Glomerular visceral epithelial cell (primary cell): ENCODE results near the gene GOLT1B.

Experiments
- DNase-seq: peaks from one replicate; pipeline ENCODE4 v3.0.0-alpha.2; 2016; ENCODE audit errors: extremely low spot score

Gene GOLT1B

GRCh38 chr12:21523148-21523547 is 21.6 kb downstream of the GOLT1B start:
- DNase-seq = no peak

DNA sequence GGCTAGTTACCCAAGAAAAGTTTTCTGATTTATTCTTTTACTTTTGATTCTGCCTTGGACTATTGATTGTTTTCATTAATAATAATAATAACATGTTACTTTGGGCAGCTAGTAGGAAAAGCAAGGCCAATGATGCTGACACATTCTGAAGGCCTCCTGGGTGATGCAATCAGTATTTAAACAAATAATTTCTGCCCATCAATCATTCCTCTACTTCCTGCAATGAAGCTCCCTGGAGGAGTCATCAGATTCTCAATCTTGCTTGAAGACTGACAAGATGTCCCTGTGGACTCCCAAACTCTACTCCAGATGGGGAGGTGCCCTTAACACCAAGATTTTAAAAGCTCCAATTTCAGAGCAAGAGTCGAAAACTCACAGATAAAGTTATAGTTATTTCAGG is 24.5 kb downstream of the GOLT1B start, which contains the start of gene SPX:
Gene SPX (plus strand): TSS at position 244 of the 400 bp plus-strand sequence. CDS start 177 bp downstream, outside the sequence.
- no peak for DNase-seq

- no peak for DNase-seq
These were observed 25.2 kb downstream of the GOLT1B start for GRCh38 chr12:21526721-21527345.

DNA sequence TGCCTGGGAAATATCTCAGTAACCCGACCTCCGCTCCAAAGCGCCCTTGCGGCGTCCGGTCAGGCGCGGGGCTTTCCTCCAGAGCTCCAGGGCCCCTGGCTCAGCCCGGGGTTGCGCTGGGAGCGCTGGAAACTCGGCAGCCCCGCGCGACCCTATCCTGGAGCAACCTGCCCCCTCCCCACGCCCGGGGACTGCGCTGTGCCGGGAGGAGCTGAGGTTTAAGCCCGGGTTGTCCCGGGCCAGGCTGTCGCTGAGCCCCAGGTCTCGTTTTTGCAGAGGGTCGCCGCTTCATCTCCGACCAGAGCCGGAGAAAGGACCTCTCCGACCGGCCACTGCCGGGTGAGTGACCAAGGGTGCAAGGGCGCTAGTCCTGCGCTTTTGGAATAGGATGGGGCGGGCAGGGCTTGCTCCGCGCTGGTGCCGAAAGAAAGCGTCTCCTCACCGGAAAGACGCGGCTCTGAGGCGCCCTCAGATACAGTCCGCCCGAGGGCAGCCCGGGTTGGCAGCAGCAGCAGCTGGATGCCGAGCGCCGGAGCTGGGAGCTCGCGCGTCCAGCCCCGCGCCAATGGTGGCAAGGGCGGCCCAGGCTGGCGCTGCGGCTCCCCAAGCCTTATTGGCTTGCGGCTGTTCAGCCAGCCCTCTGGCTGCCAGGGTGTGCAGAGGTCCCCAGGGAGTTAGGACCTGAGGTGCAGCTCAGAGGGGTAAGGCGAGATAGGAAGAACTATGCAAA is 26.0 kb downstream of the GOLT1B start:
- DNase-seq = peak; percentile 74

- peak; percentile 68 for DNase-seq
These were observed 27.4 kb downstream of the GOLT1B start for GRCh38 chr12:21528953-21529352.

DNA sequence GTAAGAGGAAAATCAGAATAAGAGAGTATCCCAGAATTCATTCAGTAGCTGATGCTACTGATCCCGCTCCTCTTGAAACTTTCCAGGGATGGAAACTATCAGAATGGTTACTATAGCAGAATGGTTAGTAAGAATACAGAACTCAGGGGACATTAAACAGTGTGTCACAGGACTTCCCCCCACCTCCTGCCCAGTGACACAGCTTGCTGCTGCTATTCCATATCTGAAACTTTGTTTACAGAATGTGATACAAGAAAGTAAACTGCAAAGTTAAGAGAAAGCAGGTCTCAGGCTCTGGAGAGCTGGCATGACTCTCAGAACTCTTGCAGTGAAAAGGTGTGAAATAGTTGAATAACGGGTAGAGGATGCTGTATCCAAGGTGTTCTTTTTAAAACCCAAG is 27.9 kb downstream of the GOLT1B start:
- DNase-seq = no peak

DNA sequence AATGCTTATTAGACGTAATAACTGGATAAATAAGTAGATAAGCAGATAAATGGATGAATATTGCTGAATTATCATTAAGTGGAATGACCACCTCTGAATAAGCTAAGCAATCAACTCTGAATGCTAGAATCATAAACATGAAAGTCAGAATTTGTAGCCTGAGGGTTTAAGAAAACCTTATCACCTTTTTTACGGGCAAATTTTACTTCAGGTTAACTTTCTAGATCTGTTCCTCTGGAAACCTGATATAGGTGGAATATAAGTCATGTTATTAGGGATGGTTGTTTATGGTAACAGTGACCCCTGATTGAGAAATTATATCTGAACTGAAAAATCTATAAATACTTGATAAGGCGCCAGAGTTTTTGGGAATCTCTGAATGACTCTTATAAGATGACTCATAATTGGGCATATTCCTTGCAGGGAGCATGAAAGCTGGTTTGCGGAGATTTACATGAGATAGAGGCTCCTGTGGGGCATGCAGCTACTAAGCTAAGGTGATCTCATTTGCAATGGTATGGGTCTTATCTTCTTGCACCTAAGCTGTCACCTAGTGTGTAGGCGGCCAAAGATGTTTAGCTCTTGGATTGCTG is 36.6 kb downstream of the GOLT1B start:
- DNase-seq = no peak

GRCh38 chr12:21539797-21540196 is 38.2 kb downstream of the GOLT1B start:
- no peak for DNase-seq

DNA sequence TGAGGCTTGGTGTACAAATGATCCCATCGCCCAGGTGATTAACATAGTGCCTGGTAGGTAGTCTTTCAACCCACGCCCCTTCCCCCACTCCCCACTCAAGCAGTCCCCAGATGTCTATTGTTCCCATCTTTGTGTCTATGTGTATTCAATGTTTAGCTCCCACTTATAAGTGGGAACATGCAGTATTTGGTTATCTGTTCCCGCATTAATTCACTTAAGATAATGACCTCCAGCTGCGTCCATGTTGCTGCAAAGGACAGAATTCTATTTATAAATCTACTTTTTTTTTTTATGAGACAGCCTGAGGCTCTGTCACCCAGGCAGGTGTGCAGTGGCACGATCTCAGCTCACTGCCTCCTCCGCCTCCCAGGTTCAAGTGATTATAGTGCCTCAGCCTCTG is 40.2 kb downstream of the GOLT1B start:
- DNase-seq = no peak

GRCh38 chr12:21542403-21542802 is 40.8 kb downstream of the GOLT1B start:
- DNase-seq = no peak

DNA sequence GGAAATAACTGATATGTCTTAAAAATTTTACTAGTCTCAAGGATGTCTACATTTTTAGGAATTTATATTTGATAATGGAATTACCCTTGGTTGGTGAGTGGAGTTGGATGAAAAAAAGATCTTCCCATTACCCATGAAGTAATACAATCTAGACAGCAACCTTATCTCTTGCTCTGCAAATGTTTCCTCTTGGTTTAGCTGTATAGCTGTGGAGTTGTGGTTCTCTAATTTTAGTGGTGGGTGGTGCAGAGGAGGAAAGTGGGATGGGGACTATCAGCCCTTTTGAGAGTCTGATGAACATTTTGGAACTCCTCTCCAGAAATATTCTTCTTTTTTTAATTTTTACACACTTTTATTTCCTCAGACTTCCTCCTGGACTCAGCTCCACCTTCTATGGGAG is 41.6 kb downstream of the GOLT1B start:
- DNase-seq = no peak

DNA sequence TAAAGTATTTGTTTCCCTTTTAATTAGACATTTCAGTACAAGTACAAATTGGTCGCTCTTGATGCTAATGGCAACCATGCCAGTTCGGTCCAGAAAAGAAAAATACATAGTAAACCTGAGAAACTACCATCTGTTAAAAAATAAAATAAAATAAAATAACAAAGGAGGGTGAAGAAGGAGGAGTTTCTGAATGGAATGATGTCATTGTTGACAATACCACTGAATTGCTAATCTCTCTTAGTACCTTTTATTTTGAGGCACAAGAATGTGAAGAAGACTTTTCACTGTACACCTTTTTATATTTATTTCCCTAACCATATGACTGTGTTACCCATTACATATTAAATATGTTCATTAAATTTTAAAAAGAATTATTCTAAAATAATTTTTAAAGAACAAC is 44.0 kb downstream of the GOLT1B start:
- no peak for DNase-seq

GRCh38 chr12:21546716-21547115 is 45.1 kb downstream of the GOLT1B start:
- DNase-seq = peak; percentile 15

GRCh38 chr12:21547437-21547836 is 45.8 kb downstream of the GOLT1B start:
- no peak for DNase-seq

DNA sequence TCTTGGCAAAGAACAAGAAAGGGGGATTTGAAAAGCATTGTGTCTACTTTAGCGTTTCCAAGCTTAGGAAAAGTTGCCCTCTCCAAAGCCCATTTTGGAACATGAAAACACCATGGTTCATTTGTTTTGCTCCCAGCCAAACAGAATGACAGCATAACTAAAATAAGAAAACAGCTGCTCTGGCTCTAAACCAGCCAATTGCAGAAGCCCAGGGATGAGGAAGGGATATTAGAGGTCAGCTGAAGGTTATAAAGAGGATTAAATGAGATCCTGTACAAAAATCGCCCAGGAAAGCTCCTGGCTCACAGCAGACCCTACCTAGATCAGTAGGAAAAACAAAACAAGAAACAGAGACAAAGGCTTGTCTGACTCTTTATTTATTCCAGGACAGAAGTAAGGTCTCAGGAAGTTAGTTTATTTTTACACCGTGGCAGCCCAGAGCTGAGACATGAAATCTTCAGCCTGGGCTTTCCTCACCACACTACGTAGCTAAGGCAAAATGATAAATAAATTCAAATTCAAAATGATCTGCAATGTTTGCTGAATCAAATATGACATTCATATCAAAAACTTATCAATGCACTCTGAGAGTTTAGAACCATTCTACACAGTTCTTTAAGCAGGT is 50.4 kb downstream of the GOLT1B start:
- no peak for DNase-seq

GRCh38 chr12:21552635-21553328 is 51.2 kb downstream of the GOLT1B start:
- DNase-seq = no peak

DNA sequence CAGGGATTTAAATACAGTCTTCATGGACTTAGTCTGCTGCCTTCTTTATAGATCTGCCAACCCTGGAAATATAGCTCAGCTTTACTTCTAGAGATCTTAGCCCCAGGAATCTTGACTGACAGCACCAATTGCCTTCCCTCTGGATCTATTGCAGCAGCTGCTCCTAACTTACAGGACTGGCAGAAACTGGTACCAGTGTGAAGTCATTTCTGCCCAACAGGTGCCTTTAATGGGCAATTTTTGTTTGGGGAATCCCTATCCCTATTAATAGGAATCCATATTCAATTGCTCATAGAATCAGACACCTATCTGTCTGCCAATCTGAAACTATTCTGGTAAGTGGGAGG is 51.7 kb downstream of the GOLT1B start:
- DNase-seq = no peak

- DNase-seq = no peak
These were observed 56.6 kb downstream of the GOLT1B start for GRCh38 chr12:21558100-21558679.

GRCh38 chr12:21559855-21560569 is 58.4 kb downstream of the GOLT1B start:
- no peak for DNase-seq

- no peak for DNase-seq
These were observed 59.6 kb downstream of the GOLT1B start for GRCh38 chr12:21561158-21561557.

DNA sequence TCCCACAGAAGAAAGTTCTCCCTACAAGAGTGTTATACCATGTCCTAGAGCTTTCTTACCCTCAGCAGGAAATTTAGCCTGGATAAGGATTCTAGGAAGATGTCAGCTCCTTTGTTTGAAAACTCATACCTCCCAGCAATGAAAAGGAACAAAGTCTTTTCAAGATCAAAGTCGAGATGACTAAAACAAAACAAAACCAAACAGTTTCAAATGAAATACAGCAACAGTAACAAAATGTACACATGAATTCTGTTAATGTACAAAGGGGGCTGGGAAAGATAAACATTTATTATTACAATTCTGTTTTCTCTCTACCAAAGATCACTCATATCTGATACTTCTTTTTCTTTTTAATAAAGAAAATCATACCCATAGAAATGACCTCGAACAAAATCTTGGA is 61.3 kb downstream of the GOLT1B start:
- DNase-seq = no peak
